HCT116 (cell line): ENCODE results near the gene SRPK3.

Experiments
- POLR2A ChIP-seq: IDR thresholded peaks from 2 replicates; pipeline ENCODE4 v1.7.0; 2011; ENCODE audit warnings: borderline replicate concordance; ENCODE audit not compliant: insufficient read depth, insufficient read length; ENCODE audit errors: extremely low read depth
- POLR2AphosphoS5 ChIP-seq: IDR thresholded peaks from 2 replicates; pipeline ENCODE4 v1.6.1; 2011; ENCODE audit warnings: mild to moderate bottlenecking, low read depth, low read length, moderate library complexity
- ZFX ChIP-seq: fragments of 450-650 bp; IDR thresholded peaks from 2 replicates; pipeline ENCODE4 v1.6.1; 2017
- ZNF274 ChIP-seq: fragments of 200-500 bp; sonication (Bioruptor generic); IDR thresholded peaks from 2 replicates; pipeline ENCODE4 v1.6.1; 2014; ENCODE audit warnings: mild to moderate bottlenecking, low read depth, low read length, inconsistent platforms
- TF ChIP-seq, protein P1 (sequence below): IDR thresholded peaks from 2 replicates; pipeline ENCODE4 v1.6.1; 2012; ENCODE audit warnings: low read depth
- TF ChIP-seq, protein P2 (sequence below), 3 experiments: fragments of 200-600 bp in 1 of 3; sonication (generic) in 1 of 3; IDR thresholded peaks in 2 of 3; conservative IDR thresholded peaks in 1 of 3; 2 replicates each; pipeline ENCODE4 v1.5.1; 2012 to 2017; ENCODE audit warnings: low read depth in 2 of 3, low read length in 2 of 3, antibody characterized with exemption in 1 of 3, borderline replicate concordance in 1 of 3, control low read depth in 1 of 3, mild to moderate bottlenecking in 1 of 3, mixed read lengths in 1 of 3, mixed run types in 1 of 3, moderate library complexity in 1 of 3; ENCODE audit not compliant: insufficient read depth in 1 of 3

DNA sequence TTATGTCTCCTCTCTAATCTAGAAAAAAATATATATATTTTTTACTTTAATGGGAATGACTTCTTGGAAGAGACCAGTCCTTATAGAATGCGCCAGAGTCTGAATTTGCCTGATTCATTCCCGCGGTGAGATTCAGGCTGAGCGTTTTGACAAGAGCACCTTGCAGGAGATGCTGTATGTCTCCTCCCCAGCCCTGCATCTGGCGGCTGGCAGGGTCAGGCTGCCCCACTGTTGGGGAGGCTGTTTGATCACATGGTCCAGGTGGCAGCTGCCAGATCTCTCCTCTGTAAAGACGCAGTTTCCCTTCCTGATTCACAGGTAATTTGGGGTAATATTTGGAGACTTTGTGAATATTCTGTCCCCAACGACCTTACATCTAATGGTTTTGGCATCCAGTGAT, 39.8 kb downstream of the SRPK3 start:
- TF ChIP-seq, protein P1, sequence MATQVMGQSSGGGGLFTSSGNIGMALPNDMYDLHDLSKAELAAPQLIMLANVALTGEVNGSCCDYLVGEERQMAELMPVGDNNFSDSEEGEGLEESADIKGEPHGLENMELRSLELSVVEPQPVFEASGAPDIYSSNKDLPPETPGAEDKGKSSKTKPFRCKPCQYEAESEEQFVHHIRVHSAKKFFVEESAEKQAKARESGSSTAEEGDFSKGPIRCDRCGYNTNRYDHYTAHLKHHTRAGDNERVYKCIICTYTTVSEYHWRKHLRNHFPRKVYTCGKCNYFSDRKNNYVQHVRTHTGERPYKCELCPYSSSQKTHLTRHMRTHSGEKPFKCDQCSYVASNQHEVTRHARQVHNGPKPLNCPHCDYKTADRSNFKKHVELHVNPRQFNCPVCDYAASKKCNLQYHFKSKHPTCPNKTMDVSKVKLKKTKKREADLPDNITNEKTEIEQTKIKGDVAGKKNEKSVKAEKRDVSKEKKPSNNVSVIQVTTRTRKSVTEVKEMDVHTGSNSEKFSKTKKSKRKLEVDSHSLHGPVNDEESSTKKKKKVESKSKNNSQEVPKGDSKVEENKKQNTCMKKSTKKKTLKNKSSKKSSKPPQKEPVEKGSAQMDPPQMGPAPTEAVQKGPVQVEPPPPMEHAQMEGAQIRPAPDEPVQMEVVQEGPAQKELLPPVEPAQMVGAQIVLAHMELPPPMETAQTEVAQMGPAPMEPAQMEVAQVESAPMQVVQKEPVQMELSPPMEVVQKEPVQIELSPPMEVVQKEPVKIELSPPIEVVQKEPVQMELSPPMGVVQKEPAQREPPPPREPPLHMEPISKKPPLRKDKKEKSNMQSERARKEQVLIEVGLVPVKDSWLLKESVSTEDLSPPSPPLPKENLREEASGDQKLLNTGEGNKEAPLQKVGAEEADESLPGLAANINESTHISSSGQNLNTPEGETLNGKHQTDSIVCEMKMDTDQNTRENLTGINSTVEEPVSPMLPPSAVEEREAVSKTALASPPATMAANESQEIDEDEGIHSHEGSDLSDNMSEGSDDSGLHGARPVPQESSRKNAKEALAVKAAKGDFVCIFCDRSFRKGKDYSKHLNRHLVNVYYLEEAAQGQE: no peak
- TF ChIP-seq POLR2A (no peak), POLR2AphosphoS5 (no peak), ZNF274 (no peak), ZFX (no peak)
- TF ChIP-seq, protein P2, sequence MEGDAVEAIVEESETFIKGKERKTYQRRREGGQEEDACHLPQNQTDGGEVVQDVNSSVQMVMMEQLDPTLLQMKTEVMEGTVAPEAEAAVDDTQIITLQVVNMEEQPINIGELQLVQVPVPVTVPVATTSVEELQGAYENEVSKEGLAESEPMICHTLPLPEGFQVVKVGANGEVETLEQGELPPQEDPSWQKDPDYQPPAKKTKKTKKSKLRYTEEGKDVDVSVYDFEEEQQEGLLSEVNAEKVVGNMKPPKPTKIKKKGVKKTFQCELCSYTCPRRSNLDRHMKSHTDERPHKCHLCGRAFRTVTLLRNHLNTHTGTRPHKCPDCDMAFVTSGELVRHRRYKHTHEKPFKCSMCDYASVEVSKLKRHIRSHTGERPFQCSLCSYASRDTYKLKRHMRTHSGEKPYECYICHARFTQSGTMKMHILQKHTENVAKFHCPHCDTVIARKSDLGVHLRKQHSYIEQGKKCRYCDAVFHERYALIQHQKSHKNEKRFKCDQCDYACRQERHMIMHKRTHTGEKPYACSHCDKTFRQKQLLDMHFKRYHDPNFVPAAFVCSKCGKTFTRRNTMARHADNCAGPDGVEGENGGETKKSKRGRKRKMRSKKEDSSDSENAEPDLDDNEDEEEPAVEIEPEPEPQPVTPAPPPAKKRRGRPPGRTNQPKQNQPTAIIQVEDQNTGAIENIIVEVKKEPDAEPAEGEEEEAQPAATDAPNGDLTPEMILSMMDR (IDR thresholded peaks at IDR 0.05 in 2 of 3, conservative IDR thresholded peaks at IDR 0.05 in 1 of 3; ENCODE audit: borderline replicate concordance in 1 of 3, insufficient read depth in 1 of 3, low read depth in 2 of 3, low read length in 2 of 3): no peak
